ENCODE data around the gene CNST.

CNST gene

GRCh38 chr1:246631426-246631825 lies 65.2 kb downstream of the CNST start:
- TF ChIP-seq EP300 (IDR thresholded peaks at IDR 0.05; ENCODE audit: borderline replicate concordance) (no peak), REST (IDR thresholded peaks at IDR 0.05; ENCODE audit: low read depth) (no peak), RAD21 (IDR thresholded peaks at IDR 0.05; ENCODE audit: low read depth) (no peak), TEAD4 (IDR thresholded peaks at IDR 0.05) (no peak), CEBPB (IDR thresholded peaks at IDR 0.05) (no peak), NFIC (IDR thresholded peaks at IDR 0.05) (no peak), FOXM1 (IDR thresholded peaks at IDR 0.05; ENCODE audit: borderline replicate concordance, low read depth) (no peak), EGR1 (IDR thresholded peaks at IDR 0.05) (no peak)

DNA sequence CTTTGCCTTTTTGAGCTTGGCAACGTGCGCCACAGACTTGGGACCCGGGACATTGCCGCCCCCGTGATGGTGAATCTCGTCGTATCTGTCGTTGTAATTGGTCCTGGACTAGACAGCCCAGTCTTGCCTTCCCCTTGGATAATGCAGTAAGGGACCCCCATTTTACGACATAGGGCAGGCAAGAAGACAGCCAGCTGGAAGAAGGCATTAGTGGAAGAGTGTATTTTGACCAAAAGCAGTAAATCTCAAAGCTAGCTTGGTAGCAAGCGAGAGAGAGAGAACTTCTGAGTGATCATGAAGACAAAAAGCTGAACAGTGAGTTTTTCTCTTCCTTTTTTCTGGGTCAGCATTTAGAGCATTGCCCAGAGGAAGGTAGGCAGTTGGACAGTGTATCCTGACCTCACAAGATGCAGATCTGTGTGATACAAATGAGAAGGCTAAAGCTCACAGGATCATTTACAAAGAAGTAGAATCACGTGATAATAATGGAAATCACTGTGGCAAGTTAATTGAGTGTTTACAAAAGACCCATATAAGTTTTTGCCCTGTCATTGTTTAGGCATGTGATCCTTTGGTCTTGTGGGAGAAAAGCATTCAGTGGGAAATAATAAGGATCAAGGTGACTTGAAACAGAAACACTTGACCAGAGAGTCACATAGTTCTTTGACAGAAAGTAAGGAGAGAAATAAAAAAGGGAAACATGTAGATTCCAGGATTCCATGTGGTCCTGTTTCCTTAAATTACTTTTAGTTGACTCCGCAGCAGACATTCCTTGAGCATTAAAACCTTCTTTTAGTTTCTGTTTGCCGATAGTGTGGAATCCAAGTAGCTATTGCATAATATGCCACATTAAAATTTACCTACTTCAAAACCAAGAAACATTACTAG lies 66.3 kb downstream of the CNST start:
- TF ChIP-seq ZBTB7A (IDR thresholded peaks at IDR 0.05; ENCODE audit: low read depth) (no peak), CEBPB (IDR thresholded peaks at IDR 0.05) (no peak), YY1 (IDR thresholded peaks at IDR 0.05; ENCODE audit: low read depth) (no peak), TEAD4 (IDR thresholded peaks at IDR 0.05) (no peak), NFIC (IDR thresholded peaks at IDR 0.05) (no peak), TCF12 (IDR thresholded peaks at IDR 0.05; ENCODE audit: low read depth) (no peak), FOXM1 (IDR thresholded peaks at IDR 0.05; ENCODE audit: borderline replicate concordance, low read depth) (no peak), TAF1 (IDR thresholded peaks at IDR 0.05; ENCODE audit: low read depth) (no peak), REST (IDR thresholded peaks at IDR 0.05; ENCODE audit: low read depth) (no peak), CREB1 (IDR thresholded peaks at IDR 0.05; ENCODE audit: low read depth) (no peak), EP300 (IDR thresholded peaks at IDR 0.05; ENCODE audit: borderline replicate concordance) (no peak), EGR1 (IDR thresholded peaks at IDR 0.05) (no peak)
- TF ChIP-seq, protein P1, sequence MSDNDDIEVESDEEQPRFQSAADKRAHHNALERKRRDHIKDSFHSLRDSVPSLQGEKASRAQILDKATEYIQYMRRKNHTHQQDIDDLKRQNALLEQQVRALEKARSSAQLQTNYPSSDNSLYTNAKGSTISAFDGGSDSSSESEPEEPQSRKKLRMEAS (IDR thresholded peaks at IDR 0.05), result no peak
- TF ChIP-seq, protein P2, sequence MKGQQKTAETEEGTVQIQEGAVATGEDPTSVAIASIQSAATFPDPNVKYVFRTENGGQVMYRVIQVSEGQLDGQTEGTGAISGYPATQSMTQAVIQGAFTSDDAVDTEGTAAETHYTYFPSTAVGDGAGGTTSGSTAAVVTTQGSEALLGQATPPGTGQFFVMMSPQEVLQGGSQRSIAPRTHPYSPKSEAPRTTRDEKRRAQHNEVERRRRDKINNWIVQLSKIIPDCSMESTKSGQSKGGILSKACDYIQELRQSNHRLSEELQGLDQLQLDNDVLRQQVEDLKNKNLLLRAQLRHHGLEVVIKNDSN (IDR thresholded peaks at IDR 0.05), result no peak

DNA sequence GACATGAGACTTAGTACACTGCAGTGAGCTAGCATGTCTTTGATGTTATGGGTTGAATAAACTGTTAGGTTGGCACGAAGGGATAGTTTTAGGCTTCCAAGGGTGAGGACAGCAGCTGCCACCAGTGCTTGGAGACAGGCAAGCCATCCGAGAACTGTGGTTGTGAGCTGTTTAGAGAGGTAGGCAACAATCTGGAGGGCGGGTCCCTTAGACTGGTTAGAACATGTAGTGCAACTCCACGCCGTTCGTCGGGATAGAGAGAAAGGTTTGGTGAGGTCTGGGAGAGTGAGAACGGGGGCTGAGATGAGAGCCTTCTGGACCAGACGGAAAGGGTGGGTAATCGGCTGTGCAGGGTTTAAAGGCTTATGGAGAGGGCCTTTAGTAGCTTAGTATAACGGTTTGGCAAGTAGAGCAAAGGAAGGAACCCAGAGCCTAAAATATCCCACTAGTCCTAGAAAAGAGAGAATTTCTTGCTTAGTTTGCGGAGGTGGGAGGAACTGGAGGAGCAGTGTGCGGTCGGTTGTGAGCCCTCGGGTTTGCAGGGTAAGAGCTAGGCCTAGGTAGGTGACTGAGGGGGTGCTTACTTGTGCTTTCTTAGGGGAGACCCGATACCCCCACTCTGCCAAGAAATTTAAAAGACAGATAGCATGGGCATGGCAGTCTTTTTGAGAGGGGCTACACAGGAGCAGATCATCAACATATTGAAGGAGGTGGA lies 72.8 kb downstream of the CNST start:
- no peak for TF ChIP-seq TCF12 (IDR thresholded peaks at IDR 0.05; ENCODE audit: low read depth)
- TF ChIP-seq NFIC (IDR thresholded peaks at IDR 0.05), result no peak
- TF ChIP-seq TAF1 (IDR thresholded peaks at IDR 0.05; ENCODE audit: low read depth), result no peak
- TF ChIP-seq, protein P1 (IDR thresholded peaks at IDR 0.05), result no peak
- TF ChIP-seq EP300 (IDR thresholded peaks at IDR 0.05; ENCODE audit: borderline replicate concordance), result no peak
- TF ChIP-seq YY1 (IDR thresholded peaks at IDR 0.05; ENCODE audit: low read depth), result no peak
- no peak for TF ChIP-seq ZBTB7A (IDR thresholded peaks at IDR 0.05; ENCODE audit: low read depth)
- TF ChIP-seq CEBPB (IDR thresholded peaks at IDR 0.05), result no peak
- TF ChIP-seq CREB1 (IDR thresholded peaks at IDR 0.05; ENCODE audit: low read depth), result no peak
- TF ChIP-seq EGR1 (IDR thresholded peaks at IDR 0.05), result no peak
- TF ChIP-seq RAD21 (IDR thresholded peaks at IDR 0.05; ENCODE audit: low read depth), result no peak
- TF ChIP-seq FOXM1 (IDR thresholded peaks at IDR 0.05; ENCODE audit: borderline replicate concordance, low read depth), result no peak
- no peak for TF ChIP-seq TEAD4 (IDR thresholded peaks at IDR 0.05)
- TF ChIP-seq, protein P2 (IDR thresholded peaks at IDR 0.05), result no peak
- TF ChIP-seq REST (IDR thresholded peaks at IDR 0.05; ENCODE audit: low read depth), result no peak
